ENCODE data around the gene WIF1.

Gene WIF1

DNA sequence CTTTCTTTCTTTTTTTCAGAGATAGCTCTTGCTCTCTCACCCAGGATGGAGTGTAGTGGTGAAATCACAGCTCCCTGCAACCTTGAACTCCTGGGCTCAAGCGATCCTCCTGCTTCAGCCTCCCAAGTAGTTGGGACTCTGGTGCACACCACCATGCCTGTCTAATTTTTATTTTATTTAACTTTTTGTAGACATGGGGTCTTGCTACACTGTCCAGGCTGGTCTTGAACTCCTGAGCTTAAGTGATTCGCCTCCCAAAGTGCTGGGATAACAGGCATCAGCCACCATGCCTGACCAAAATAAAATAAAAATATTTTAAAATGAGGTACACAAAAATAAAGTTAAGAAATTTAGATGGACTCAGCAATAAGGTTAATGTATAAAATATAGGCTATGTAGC lies 43.1 kb upstream of the WIF1 start:
- no peak overlapping the region for H3K4me3 ChIP-seq (ENCODE audit: low read depth, low read length)
- in situ Hi-C loops (cut with HindIII; ENCODE audit: low sequenced_read_pairs): no loop called here
- TF ChIP-seq, protein P1, sequence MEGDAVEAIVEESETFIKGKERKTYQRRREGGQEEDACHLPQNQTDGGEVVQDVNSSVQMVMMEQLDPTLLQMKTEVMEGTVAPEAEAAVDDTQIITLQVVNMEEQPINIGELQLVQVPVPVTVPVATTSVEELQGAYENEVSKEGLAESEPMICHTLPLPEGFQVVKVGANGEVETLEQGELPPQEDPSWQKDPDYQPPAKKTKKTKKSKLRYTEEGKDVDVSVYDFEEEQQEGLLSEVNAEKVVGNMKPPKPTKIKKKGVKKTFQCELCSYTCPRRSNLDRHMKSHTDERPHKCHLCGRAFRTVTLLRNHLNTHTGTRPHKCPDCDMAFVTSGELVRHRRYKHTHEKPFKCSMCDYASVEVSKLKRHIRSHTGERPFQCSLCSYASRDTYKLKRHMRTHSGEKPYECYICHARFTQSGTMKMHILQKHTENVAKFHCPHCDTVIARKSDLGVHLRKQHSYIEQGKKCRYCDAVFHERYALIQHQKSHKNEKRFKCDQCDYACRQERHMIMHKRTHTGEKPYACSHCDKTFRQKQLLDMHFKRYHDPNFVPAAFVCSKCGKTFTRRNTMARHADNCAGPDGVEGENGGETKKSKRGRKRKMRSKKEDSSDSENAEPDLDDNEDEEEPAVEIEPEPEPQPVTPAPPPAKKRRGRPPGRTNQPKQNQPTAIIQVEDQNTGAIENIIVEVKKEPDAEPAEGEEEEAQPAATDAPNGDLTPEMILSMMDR (IDR thresholded peaks at IDR 0.05; ENCODE audit: low read depth, low read length, missing control alignments): no peak
- no peak for DNase-seq (ENCODE audit: low read depth)

DNA sequence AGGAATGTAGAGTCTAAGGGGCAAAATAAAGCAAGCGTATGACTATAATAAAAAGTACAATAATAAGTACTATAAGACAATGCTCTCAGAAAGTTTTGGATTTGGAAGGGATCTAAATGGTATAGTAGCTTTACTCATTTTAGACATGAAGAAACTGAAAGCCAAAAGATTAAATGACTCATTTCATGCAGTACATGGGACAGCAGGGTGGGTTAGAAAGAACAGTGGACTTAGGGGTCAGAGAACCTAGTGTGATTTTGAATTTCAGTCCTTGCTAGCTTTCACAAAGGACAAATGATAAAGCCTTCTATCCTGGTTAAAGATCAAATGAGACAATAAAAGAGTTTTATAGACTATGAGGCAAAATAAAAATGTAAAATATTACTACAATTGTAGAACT lies 41.5 kb upstream of the WIF1 start:
- DNase-seq (ENCODE audit: low read depth): no peak
- no peak overlapping the region for H3K4me3 ChIP-seq (ENCODE audit: low read depth, low read length)
- in situ Hi-C loops (cut with HindIII; ENCODE audit: low sequenced_read_pairs): no loop called here
- TF ChIP-seq, protein P1 (IDR thresholded peaks at IDR 0.05; ENCODE audit: low read depth, low read length, missing control alignments): no peak

DNA sequence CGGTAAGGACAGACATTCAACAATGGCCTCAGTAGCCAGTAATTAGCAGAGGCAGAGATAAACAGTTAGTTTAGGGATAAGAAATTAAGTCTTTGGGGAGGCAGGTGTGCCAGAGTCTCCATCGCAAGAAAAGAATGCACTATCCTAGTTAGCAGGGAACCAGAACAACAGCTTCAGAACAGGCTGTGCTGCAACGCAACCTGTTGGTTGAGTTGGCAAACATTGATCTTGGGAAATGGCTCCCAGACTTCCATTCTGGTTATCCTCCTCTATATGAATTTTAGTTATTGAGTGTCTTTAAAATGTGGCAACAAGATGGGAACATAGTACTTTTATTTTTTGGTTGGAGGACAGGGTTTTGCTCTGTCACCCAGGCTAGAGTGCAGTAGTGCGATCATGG lies 36.0 kb upstream of the WIF1 start:
- no peak overlapping the region for H3K4me3 ChIP-seq (ENCODE audit: low read depth, low read length)
- no peak for DNase-seq (ENCODE audit: low read depth)
- TF ChIP-seq, protein P1 (IDR thresholded peaks at IDR 0.05; ENCODE audit: low read depth, low read length, missing control alignments): no peak
- in situ Hi-C loops (cut with HindIII; ENCODE audit: low sequenced_read_pairs): no loop called here

DNA sequence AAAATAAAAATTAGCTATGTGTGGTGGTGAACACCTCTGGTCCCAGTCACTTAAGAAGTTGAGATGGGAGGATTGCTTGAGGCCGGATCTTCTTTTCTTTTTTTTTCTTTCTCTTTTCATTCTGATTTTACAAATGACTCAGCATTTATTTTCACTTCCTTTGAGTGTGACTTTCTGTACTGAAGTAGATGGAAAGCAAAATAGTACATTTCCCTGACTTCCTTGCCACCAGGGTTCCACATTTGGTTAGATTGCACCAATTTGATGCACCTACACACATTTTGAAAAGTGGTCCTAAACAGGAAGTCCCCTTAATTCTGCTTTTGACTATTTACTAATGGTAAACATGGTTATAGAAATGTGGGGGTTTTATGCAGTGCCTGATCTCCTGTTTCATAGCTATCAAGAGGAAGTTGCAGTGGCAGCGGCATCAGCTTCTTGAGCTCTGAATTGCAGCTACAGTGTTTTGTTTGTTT lies 35.3 kb upstream of the WIF1 start:
- in situ Hi-C loops (cut with HindIII; ENCODE audit: low sequenced_read_pairs): no loop called here
- no peak for DNase-seq (ENCODE audit: low read depth)
- TF ChIP-seq, protein P1 (IDR thresholded peaks at IDR 0.05; ENCODE audit: low read depth, low read length, missing control alignments): no peak
- no peak overlapping the region for H3K4me3 ChIP-seq (ENCODE audit: low read depth, low read length)

DNA sequence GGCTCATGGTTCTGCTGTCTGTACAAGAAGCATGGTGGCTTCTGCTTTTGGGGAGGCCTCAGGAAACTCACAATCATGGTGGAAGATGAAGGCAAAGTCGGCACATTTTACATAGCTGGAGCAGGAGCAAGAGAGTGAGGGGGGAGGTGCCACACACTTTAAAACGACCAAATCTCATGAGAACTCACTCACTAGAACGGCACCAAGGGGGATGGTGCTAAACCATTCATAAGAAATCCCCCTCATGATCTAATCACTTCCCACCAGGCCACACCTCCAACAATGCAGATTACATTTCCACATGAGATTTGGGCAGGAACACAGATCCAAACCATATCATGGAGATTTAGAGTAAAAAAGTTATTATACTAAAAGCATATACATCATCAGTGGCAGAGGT lies 34.7 kb upstream of the WIF1 start:
- DNase-seq (ENCODE audit: low read depth): no peak
- in situ Hi-C loops (cut with HindIII; ENCODE audit: low sequenced_read_pairs): no loop called here

DNA sequence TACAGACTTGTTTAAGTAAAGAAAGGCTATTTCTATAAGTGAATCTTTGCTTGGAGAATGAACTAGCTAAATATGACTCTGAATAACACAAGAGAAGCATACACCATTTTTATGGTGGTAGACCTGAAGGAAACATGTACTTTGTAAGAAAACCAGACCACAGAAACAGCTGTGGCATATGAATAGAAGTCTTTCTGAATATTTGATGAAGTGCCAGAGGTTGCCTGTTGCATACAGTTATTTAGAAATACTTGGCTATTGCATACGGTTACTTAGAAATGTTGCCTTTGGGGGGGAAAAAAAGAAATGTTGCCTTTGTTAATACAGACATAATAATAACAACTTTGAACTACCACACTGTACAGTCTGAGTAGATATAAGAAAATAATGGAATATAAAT lies 31.5 kb upstream of the WIF1 start:
- peak; percentile 23 for DNase-seq (ENCODE audit: low read depth)
- H3K4me3 ChIP-seq (ENCODE audit: low read depth, low read length): no peak overlapping the region
- in situ Hi-C loops (cut with HindIII; ENCODE audit: low sequenced_read_pairs): no loop called here
- TF ChIP-seq, protein P1 (IDR thresholded peaks at IDR 0.05; ENCODE audit: low read depth, low read length, missing control alignments): no peak

More for the DNA sequence above, 34.7 kb upstream of the WIF1 start:
- TF ChIP-seq, protein P1 (IDR thresholded peaks at IDR 0.05; ENCODE audit: low read depth, low read length, missing control alignments): no peak
- H3K4me3 ChIP-seq (ENCODE audit: low read depth, low read length): no peak overlapping the region

DNA sequence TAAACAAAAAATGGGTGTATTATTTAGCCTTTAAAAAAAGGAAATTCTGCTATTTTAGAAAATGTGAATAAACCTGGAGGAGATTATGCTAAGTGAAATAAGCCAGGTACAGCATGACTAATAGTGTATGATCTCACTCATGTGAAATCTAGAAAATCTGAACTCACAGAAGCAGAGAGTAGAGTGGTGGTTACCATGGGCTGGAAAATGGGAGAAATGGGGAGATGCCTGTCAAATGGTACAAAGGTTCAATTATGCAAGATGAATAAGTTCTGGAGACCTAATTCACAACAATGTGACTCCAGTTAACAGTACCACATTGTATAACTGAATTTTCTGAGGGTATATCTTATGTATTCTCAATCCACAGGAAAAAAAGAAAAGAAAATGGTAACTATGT lies 30.9 kb upstream of the WIF1 start:
- in situ Hi-C loops (cut with HindIII; ENCODE audit: low sequenced_read_pairs): no loop called here
- H3K4me3 ChIP-seq (ENCODE audit: low read depth, low read length): no peak overlapping the region
- TF ChIP-seq, protein P1 (IDR thresholded peaks at IDR 0.05; ENCODE audit: low read depth, low read length, missing control alignments): no peak
- no peak for DNase-seq (ENCODE audit: low read depth)

Data from astrocyte of the cerebellum (primary cell).